Fibroblast of pulmonary artery (primary cell): Measurements from ENCODE around the gene NPM1.
"Not testable (repeated sequence)": the region's sequence is repeated elsewhere in the genome, so short reads cannot be mapped to it uniquely, and the experiment has no call there.

Experiments
- DNase-seq: peaks from one replicate; pipeline ENCODE4 v3.0.0-alpha.2; 2010; ENCODE audit warnings: low read depth
- H3K4me3 ChIP-seq: replicated peaks from 2 replicates; pipeline ENCODE4 v1.5.1; 2011; ENCODE audit warnings: low read depth, mild to moderate bottlenecking, control low read depth, low read length, moderate library complexity
- TF ChIP-seq, protein P1 (sequence below): IDR thresholded peaks from 2 replicates; pipeline ENCODE4 v1.5.1; 2011; ENCODE audit warnings: mild to moderate bottlenecking, control low read depth, low read length, inconsistent platforms; ENCODE audit errors: missing control alignments

Gene NPM1

DNA sequence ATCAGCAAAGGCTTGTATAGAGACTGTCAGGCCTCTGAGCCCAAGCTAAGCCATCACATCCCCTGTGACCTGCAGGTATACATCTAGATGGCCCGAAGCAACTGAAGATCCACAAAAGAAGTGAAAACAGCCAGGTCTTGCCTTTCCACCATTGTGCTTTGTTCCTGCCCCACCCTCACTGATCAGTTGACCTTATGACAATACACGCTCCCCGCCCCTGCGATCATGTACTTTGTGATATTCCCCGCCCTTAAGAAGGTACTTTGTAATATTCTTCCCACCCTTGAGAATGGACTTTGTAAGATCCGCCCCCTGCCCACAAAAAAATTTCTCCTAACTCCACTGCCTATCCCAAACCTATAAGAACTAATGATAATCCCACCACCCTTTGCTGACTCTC lies 18.6 kb upstream of the NPM1 start:
- TF ChIP-seq, protein P1, sequence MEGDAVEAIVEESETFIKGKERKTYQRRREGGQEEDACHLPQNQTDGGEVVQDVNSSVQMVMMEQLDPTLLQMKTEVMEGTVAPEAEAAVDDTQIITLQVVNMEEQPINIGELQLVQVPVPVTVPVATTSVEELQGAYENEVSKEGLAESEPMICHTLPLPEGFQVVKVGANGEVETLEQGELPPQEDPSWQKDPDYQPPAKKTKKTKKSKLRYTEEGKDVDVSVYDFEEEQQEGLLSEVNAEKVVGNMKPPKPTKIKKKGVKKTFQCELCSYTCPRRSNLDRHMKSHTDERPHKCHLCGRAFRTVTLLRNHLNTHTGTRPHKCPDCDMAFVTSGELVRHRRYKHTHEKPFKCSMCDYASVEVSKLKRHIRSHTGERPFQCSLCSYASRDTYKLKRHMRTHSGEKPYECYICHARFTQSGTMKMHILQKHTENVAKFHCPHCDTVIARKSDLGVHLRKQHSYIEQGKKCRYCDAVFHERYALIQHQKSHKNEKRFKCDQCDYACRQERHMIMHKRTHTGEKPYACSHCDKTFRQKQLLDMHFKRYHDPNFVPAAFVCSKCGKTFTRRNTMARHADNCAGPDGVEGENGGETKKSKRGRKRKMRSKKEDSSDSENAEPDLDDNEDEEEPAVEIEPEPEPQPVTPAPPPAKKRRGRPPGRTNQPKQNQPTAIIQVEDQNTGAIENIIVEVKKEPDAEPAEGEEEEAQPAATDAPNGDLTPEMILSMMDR = no peak
- DNase-seq = no peak
- no peak overlapping the region for H3K4me3 ChIP-seq

DNA sequence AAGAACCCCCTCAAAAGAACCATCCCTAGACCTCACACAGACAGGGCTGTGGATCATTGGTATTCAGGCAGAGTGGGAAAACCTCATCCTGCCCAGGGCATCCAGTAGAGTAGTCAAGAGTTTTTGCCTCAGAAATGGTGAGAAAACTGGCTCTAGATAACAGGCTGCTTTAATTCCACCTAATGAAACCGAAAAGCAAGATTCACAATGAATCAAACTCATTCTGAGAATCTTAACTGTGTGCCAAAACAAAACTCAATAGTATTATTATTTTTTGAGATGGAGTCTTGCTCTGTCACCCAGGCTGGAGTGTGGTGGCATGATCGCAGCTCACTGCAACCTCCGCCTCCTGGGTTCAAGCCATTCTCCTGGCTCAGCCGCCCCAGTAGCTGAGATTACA lies 17.8 kb upstream of the NPM1 start:
- DNase-seq = no peak
- H3K4me3 ChIP-seq = no peak overlapping the region
- TF ChIP-seq, protein P1 = no peak

DNA sequence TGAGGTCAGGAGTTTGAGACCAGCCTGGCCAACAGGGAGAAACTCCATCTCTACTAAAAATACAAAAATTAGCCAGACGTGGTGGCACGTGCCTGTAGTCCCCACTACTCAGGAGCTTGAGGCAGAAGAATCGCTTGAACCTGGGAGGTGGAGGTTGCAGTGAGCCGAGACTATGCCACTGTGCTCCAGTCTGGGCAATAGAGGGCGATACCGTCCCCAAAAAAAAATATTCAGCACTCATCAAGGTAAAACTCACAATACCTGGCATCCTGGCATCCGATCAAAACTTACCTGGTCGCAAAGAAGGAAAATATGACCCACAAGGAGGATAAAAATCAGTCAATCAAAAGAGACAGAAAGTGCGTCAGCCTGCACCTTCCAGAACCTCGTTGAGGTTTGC lies 16.8 kb upstream of the NPM1 start:
- TF ChIP-seq, protein P1 = peak; percentile 3
- not testable (repeated sequence) for H3K4me3 ChIP-seq, DNase-seq

DNA sequence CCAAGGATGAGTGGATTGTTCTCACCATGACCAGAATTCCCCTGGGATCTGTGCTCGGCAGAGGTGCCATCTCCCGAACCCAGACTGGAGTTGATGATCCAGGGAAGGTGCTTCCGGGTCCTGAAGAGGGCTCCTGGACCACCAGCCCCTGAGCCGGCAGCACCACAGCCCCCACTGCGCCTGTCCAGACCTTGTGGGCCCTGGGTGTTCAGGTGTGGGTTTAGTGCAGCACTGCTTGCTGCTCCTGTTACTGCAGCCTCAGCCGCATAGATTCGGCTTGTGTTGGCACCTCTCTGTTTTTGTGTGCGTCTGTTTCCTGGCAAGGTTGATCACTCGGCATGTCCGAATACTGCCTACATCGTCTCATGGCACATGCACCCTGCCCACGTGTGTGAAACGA lies 16.3 kb upstream of the NPM1 start:
- no peak for DNase-seq
- TF ChIP-seq, protein P1 = no peak
- no peak overlapping the region for H3K4me3 ChIP-seq

DNA sequence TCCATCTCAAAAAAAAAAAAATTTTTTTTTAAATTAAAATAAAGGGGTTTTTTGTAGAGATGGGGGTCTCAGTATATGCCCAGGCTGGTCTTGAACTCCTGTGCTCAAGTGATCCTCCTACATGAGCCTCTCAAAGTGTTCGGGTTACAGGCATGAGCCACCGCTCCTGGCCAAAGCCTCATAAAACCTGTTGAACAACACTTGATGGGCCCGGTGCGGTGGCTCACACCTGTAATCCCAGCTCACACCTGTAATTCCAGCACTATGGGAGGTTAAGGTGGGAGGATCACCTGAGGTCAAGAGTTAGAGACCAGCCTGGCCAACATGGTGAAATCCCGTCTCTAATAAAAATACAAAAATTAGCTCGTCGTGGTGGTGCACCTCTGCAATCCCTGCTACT lies 7.7 kb upstream of the NPM1 start:
- no peak overlapping the region for H3K4me3 ChIP-seq
- DNase-seq = no peak
- TF ChIP-seq, protein P1 = no peak

DNA sequence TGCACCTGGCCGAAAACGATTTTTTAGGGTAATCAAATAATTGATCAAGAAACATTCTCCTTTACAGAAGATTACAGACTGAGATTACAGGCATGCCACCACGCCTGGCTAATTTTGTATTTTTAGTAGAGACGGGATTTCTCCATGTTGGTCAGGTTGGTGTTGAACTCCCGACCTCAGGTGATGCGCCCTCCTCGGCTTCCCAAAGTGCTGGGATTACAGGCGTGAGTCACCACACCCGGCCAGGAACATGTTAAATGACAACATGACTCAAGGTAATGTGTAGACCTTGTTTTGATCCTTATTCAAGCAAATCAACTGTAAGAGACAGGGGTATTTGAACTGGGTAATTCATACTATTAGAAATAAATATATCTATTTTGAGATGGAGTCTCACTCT lies 3.2 kb upstream of the NPM1 start:
- not testable (repeated sequence) for H3K4me3 ChIP-seq

DNA sequence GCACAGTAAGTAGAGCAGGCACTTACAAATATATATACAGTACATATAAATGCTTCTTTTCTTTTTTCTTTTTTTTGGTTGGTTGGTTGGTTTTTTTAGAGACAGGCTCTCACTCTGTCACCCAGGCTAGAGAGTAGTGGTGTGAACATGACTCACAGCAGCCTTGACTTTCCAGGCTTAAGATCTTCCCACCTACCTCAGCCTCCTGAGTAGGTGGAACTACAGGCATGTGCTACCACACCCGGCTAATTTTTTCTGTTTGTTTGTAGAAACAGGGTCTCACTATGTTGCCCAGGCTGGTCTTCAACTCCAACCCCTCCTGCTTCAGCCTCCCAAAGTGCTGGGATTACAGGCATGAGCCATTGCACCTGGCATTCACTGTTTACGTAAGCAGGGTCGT lies 2.6 kb upstream of the NPM1 start:
- not testable (repeated sequence) for H3K4me3 ChIP-seq, DNase-seq

More for the DNA sequence above, 3.2 kb upstream of the NPM1 start:
- not testable (repeated sequence) for DNase-seq

DNA sequence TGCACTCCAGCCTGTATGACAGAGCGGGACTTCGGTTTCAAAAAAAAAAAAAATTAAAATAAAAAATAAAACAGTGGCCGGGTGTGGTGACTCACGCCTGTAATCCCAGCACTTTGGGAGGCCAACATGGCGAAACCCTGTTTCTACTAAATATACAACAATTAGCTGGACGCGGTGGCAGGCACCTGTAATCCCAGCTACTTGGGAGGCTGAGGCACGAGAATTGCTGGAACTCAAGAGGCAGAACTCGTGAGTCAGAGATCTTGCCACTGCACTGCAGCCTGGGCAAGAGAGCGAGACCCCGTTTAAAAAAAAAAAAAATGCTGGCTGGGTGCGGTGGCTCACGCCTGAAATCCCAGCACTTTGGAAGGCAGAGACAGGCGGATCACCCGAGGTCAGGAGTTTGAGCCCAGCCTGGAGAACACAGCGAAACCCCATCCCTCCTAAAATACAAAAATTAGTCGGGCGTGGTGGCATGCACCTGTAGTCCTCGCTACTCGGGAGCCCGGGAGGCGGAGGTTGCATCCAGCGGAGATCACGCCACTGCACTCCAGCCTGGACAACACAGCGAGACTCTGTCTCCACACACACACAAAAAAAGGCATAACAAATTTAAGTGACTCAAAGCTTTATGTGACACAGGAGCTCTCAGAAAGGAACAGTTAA lies 1.5 kb upstream of the NPM1 start:
- no peak overlapping the region for H3K4me3 ChIP-seq
- TF ChIP-seq, protein P1 = no peak
- no peak for DNase-seq
